ENCODE data around the gene LYPLAL1. TPM values are rescaled to one million over a fixed set of nuclear protein-coding genes. Genes with fewer than 3 reads are reported as not detected.

LYPLAL1 gene
- total and polyA plus RNA-seq, 9 of the 15 experiments (the other 6 are each of a cell fraction or from before 2014, with no cell fraction given) = 14.9 to 179 (median 46.3) TPM

- TF ChIP-seq CTCFL (IDR thresholded peaks at IDR 0.05; ENCODE audit: borderline replicate concordance, insufficient read depth, low read depth, low read length, poor library complexity, severe bottlenecking) = no peak
- no peak for TF ChIP-seq EHMT2 (IDR thresholded peaks at IDR 0.05)
- TF ChIP-seq, protein P1, sequence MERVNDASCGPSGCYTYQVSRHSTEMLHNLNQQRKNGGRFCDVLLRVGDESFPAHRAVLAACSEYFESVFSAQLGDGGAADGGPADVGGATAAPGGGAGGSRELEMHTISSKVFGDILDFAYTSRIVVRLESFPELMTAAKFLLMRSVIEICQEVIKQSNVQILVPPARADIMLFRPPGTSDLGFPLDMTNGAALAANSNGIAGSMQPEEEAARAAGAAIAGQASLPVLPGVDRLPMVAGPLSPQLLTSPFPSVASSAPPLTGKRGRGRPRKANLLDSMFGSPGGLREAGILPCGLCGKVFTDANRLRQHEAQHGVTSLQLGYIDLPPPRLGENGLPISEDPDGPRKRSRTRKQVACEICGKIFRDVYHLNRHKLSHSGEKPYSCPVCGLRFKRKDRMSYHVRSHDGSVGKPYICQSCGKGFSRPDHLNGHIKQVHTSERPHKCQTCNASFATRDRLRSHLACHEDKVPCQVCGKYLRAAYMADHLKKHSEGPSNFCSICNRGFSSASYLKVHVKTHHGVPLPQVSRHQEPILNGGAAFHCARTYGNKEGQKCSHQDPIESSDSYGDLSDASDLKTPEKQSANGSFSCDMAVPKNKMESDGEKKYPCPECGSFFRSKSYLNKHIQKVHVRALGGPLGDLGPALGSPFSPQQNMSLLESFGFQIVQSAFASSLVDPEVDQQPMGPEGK (CRISPR knock-in tag; IDR thresholded peaks at IDR 0.05; ENCODE audit: borderline replicate concordance) = no peak
- TF ChIP-seq, protein P2, sequence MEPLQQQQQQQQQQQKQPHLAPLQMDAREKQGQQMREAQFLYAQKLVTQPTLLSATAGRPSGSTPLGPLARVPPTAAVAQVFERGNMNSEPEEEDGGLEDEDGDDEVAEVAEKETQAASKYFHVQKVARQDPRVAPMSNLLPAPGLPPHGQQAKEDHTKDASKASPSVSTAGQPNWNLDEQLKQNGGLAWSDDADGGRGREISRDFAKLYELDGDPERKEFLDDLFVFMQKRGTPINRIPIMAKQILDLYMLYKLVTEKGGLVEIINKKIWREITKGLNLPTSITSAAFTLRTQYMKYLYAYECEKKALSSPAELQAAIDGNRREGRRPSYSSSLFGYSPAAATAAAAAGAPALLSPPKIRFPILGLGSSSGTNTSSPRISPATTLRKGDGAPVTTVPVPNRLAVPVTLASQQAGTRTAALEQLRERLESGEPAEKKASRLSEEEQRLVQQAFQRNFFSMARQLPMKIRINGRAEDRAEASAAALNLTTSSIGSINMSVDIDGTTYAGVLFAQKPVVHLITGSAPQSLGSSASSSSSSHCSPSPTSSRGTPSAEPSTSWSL (CRISPR knock-in tag; IDR thresholded peaks at IDR 0.05; ENCODE audit: borderline replicate concordance) = no peak
- peak; percentile 76 for TF ChIP-seq GABPA (tag; conservative IDR thresholded peaks at IDR 0.05; ENCODE audit: low read depth)
- TF ChIP-seq TEAD1 (CRISPR knock-in tag; IDR thresholded peaks at IDR 0.05) = no peak
- TF ChIP-seq PTTG1 (tag; IDR thresholded peaks at IDR 0.05; ENCODE audit: low read depth) = no peak
- TF ChIP-seq ZNF589 (CRISPR knock-in tag; IDR thresholded peaks at IDR 0.05; ENCODE audit: low read depth) = peak; percentile 84; the same call in 1 of the 2 replicates
- TF ChIP-seq NFXL1 (CRISPR knock-in tag; IDR thresholded peaks at IDR 0.05) = no peak
- TF ChIP-seq SMARCA5 (IDR thresholded peaks at IDR 0.05) = no peak
- TF ChIP-seq MYBL2 (IDR thresholded peaks at IDR 0.05; ENCODE audit: low read depth) = no peak
- TF ChIP-seq MYBL2 (CRISPR knock-in tag; IDR thresholded peaks at IDR 0.05; ENCODE audit: borderline replicate concordance) = no peak
- 0 out of 2 replicates have a peak, but pooled peaks have one; percentile 36 for TF ChIP-seq SMAD4 (CRISPR knock-in tag; conservative IDR thresholded peaks at IDR 0.05)
- no peak for TF ChIP-seq HNRNPUL1 (IDR thresholded peaks at IDR 0.05; ENCODE audit: low read length)
- no peak for TF ChIP-seq SRF (CRISPR knock-in tag; IDR thresholded peaks at IDR 0.05)
- TF ChIP-seq, protein P3, sequence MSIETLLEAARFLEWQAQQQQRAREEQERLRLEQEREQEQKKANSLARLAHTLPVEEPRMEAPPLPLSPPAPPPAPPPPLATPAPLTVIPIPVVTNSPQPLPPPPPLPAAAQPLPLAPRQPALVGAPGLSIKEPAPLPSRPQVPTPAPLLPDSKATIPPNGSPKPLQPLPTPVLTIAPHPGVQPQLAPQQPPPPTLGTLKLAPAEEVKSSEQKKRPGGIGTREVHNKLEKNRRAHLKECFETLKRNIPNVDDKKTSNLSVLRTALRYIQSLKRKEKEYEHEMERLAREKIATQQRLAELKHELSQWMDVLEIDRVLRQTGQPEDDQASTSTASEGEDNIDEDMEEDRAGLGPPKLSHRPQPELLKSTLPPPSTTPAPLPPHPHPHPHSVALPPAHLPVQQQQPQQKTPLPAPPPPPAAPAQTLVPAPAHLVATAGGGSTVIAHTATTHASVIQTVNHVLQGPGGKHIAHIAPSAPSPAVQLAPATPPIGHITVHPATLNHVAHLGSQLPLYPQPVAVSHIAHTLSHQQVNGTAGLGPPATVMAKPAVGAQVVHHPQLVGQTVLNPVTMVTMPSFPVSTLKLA (conservative IDR thresholded peaks at IDR 0.05) = no peak
- TF ChIP-seq ARID1B (IDR thresholded peaks at IDR 0.05) = peak; percentile 78
- peak; percentile 36; the same call in 1 of the 2 replicates for TF ChIP-seq STAT5A (IDR thresholded peaks at IDR 0.05; ENCODE audit: borderline replicate concordance, low read length)
- TF ChIP-seq ZNF175 (CRISPR knock-in tag; IDR thresholded peaks at IDR 0.05; ENCODE audit: low read depth) = peak; percentile 56; the same call in 1 of the 2 replicates
- no peak for TF ChIP-seq ZNF57 (CRISPR knock-in tag; IDR thresholded peaks at IDR 0.05)
- TF ChIP-seq NR4A1 (CRISPR knock-in tag; IDR thresholded peaks at IDR 0.05) = no peak
- no peak for TF ChIP-seq NR4A1 (tag; IDR thresholded peaks at IDR 0.05)
- TF ChIP-seq PTBP1 (IDR thresholded peaks at IDR 0.05; ENCODE audit: low read depth, low read length) = no peak
These were observed 18.5 kb upstream of the LYPLAL1 start (continued) for GRCh38 chr1:219155135-219155534.
